HG03439 (cell line): ENCODE results near the gene LYSMD1.

Experiments used
- ATAC-seq: cut with Tn5 transposase; IDR thresholded peaks from one replicate; pipeline ENCODE4 v1.9.1; 2021; ENCODE audit warnings: mild to moderate bottlenecking, moderate library complexity; ENCODE audit not compliant: unreplicated experiment

The LYSMD1 gene

DNA sequence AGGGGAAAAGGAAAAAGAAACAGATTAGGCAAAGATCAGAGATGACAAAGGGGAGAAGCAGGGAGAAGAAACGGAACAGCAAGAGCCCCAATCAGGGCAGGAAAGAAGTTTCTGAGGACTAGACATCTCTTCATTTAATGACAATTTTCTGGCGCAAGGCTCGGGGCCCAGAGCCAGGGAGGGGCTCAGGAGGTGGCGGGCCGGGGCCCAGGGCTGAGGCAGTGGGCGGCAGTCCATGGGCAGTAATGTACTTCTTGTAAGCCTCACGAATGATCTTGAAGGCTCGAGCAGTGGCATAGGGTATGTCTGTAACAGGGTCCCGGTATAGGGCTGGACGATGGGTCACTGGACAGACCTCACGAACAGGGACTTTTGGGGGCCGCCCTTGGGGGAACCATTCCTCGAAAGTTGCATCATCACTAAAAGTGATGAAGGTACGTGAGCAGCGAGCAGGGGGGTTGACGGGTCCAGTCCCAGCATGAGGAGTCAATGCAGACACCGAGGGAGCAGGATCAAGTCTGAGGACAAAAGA, 10.9 kb upstream of the LYSMD1 start:
- no peak for ATAC-seq

DNA sequence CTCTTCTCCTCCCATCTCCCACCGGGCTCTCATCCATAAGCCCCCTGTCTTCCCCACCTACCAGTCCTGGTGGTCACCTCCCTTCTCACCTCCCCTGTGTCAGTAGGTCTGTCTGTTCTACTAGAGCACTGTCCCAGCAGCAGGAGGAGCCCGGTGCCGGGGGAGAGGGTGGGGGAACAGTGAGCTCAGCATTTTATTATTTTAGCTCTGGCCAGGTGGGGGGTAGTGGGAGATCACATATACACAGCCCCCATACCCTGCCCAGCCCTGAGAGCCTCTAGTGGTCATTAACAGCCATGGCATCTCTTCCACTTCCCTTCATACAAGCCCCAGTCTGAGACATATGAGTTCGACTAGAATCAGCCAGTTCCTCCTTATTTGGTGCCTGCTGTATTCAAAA, 10.2 kb upstream of the LYSMD1 start, which contains the start of gene TMOD4:
Gene TMOD4 (minus strand): TSS at position 119 of the 400 bp plus-strand sequence. CDS start 1,106 bp downstream, outside the sequence.
- no peak for ATAC-seq

DNA sequence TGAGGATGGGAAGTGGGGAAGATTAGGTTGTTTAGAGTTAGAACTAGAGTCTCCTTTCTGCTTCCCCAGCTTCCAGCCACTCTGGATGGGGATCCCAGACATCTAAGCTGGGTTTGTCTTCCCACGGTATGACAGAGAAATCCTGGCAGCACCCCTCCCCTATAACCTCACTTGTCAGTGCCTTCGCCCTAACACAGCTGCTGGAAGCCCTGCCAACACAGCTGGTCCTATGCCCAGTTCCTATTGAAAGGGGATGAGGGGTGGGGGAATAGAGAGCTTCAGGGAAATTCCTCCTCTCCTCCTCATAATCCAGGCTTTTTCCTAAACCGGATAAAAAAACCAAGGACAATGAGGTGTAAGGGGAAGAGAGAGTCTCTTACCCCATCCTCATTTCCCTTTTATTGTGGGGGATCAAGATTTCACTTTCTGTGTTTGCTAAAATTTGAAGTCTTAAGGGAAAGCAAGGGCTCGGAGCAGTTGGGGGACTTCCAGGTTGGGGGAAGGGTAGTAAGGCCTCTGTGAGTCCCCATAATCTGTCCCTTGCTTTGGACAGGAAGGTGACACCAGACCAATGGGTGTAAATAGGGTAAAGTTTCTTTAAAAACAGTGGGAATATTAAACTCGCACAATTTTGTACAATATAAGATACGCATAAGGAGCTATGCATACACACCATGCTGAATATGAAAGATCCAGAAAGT, 9.5 kb upstream of the LYSMD1 start:
- ATAC-seq, result no peak

DNA sequence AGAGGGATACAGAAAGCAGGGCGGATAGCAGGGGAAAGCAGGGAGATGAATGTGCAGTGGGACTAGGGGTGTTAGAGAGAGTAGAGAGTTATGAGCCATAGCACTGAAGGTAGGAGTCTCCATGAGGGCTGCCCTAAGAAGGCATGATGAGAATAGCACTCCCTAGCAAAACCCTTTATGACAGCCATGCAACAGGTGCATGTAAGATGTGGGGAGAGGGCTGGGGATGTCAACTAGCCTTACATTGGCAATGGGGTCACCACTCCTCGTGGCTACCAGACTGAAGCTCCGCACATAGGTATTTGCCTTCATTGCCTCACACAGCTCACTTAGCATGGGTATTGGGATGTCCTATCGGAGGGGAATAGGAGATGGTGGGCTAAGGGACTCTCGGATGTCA, 5.5 kb upstream of the LYSMD1 start:
- ATAC-seq, result no peak

DNA sequence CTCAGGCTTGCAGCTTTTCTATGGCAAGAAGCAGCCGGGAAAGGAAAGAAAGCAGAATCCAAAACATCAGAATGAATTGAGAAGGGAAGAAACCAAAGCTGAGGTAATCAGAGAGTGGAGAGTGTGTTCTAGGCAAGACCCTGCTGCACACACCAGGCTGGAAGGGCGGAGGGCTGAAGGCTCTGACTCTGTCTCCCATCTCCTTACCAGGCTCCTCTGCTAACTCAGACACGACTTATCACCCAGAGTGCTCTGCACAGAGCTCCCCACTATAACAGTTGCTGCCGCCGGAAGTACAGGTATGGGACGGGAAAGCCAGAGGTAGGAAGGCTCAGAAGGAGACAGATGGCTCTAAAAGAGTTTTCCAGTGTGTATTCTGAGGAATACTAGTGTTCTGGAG, 1.4 kb upstream of the LYSMD1 start:
- no peak for ATAC-seq

DNA sequence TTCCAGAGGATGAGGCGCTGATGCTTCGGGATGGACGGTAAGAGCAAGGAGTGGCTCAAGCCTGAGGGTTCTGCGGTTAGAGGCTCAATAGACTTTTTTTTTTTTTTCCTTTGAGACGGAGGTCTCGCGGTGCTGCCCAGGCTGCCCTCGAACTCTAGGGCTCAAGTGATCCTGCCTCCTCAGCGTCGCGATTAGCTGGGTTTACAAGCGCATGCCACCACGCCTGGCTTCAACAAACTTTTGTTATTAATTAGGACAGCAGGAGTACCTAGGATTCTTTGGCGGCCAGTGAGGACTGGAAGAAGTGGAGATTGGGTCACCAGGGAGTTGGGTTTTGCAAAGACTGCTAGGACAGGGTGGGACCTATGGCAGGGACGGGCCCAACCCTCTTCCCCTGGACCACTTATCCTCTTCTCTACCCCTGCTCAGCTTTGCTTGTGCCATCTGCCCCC, 829 bp upstream of the LYSMD1 start:
- ATAC-seq, result no peak

DNA sequence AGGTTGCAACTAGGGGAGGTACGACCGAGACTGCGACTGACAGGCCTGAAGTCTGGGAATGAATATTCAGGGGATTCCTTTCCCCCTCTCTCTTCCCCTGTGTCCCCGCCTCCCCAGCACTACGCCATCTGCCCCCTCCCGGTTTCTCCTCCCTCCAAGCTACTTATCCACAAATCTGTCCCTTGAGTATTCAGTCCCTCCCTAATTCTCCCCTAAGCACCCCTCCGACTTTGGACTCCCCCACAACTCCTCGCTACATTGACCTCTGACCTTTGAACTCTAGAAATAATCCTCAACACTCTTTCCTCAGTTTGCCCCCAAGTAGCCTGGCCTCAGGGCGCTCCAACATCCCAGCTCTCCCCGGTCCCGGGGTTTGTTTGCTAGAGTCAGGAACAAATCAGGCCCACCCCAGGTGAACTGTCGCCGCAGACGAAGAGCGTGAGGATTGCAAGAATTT, 393 bp downstream of the LYSMD1 start:
- no peak for ATAC-seq

DNA sequence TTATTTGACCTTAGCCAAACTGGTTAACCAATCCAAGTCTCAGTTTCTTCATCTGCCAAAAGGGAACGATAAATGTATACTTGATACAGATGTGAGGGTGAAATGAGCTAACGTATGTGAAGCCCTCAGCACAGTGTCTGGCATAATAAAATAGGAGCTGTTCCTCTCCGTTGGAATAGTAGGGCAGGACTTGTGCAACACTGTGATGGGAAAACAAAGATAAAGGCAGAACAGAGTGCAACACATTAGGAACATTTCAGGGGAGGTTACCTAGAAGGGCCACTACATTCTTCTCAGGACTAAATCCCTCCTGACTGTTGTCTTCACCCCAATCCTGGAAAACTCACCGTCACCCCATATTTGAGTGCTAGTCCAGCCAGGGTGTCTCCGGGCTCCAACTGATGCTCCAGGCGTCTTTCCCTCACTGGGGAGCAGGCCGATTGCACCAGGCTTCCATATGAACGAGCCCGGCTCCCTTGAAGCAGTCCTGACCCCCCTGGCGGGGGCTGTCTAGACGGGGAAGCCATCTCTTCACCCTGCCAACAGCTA, 896 bp downstream of the LYSMD1 start:
- ATAC-seq, result no peak

DNA sequence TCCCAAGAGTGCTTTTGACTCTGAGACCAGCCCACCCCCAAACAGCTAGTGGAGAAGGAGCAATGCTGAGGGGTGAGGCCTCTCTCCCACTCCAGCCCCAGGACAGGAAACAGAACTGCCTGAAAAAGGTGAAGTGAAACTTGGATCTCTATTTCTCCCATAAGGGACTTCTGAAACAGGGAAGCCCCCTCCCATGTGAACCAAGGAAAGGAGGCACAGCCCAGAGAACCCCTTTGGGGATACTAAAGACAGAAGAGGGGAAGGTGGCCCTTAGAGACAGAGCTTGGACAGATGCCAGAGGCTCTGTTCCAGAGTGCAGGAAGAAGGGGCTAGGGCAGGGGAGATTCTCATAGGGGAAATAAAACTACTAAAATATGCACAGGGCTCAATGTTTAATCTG, 6.3 kb downstream of the LYSMD1 start:
- ATAC-seq, result no peak

DNA sequence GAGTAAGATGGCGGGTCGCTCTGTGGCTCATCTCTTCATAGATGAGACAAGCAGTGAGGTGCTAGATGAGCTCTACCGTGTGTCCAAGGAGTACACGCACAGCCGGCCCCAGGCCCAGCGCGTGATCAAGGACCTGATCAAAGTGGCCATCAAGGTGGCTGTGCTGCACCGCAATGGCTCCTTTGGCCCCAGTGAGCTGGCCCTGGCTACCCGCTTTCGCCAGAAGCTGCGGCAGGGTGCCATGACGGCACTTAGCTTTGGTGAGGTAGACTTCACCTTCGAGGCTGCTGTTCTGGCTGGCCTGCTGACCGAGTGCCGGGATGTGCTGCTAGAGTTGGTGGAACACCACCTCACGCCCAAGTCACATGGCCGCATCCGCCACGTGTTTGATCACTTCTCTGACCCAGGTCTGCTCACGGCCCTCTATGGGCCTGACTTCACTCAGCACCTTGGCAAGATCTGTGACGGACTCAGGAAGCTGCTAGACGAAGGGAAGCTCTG, 6.9 kb downstream of the LYSMD1 start:
- ATAC-seq, result no peak

DNA sequence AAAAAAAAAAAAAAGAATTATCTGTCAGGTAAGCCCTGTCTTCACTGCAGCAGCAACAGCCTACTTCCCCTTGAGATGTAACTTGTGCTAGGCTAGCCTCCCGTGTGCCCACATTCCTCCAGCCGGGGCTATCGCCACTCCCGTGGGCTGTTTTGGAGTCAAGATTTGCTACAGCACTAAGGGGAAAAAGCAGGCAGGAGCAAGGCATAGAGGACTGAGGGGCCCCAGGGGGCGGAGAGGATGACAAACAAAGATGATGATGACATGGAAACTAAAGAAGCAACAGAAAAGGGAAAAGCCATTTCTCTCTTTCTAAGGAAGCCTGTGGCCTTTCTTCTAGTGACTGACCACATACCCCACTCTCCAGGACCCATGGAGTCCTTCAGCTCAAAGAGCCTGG, 7.4 kb downstream of the LYSMD1 start:
- no peak for ATAC-seq

DNA sequence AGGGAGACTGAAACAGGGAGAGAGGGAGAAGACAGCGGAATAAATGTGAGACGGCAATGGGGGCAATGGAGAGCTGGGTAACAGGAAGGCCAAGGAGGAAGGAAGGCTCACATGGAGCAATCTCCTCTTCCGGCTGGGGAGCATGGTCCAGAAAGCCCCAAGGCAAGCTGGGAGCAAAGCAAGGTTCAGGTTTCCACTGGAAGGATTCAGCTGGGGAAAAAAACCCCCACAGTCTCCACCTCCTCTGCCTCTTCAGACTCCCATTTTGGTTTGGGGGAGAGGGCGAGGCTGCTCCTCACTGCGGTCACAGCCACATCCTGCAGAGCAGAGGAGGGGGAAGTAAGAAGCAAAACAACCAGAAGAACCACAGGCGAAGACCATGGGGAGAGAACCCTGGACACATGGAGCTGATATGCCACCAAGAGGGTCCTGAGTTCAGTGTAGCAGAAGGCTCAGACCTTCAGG, 8.6 kb downstream of the LYSMD1 start:
- no peak for ATAC-seq

DNA sequence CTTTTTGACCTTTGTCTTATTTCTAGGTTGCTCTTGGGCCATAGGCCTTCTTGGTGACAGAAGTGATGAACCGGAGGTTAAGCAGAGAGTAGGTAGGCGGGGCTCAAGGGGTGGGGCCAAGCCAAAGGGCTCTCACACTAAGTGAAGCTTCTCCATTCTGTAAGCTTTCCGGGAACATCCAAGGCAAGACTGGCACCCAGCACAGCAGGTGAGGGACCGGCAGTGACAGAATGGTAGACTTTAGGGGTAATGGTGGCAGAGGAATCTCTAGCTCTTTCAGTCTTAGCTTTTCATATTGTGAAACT, 9.2 kb downstream of the LYSMD1 start, which contains the start of gene TNFAIP8L2:
Gene TNFAIP8L2 (plus strand): TSS at position 135 of the 305 bp plus-strand sequence. CDS start 2,049 bp downstream, outside the sequence.
- ATAC-seq, result no peak

DNA sequence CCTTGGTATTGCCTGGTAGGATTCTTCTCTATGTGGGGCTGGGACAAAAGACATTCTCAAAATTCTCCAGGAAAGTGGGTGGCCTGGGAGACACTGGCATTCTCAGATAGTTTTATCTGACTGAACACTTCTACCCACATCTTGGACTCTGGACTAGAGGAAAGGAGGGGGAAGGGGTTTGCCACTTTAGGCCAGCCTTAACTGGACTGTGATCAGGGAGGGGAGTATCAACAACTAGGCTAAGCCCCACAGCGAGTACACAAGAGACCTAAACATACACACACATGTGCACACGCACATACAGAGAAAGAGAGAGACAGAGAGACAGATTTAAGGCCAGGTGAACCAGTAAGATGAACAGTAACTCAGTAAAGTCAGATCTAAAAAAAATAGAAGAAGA, 18.0 kb downstream of the LYSMD1 start:
- no peak for ATAC-seq

DNA sequence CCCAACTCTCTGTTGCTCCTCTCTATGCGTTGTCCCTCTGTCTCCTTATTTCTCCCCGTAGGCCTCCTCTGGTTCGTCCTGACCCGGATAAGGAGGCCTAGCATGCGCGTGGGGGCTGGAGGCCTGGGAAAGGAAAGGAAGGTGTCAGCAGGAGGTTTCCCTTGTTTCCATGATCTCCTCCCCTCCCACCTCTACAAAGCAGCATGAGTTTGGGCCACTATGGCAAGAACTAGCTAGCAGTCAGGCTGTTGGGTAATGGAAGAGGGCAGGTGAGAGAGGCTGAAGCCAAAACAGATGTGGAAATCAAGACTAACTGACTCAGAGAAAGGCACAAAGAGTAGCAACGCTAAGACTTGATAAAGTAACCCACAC, 18.6 kb downstream of the LYSMD1 start:
- ATAC-seq, result no peak

DNA sequence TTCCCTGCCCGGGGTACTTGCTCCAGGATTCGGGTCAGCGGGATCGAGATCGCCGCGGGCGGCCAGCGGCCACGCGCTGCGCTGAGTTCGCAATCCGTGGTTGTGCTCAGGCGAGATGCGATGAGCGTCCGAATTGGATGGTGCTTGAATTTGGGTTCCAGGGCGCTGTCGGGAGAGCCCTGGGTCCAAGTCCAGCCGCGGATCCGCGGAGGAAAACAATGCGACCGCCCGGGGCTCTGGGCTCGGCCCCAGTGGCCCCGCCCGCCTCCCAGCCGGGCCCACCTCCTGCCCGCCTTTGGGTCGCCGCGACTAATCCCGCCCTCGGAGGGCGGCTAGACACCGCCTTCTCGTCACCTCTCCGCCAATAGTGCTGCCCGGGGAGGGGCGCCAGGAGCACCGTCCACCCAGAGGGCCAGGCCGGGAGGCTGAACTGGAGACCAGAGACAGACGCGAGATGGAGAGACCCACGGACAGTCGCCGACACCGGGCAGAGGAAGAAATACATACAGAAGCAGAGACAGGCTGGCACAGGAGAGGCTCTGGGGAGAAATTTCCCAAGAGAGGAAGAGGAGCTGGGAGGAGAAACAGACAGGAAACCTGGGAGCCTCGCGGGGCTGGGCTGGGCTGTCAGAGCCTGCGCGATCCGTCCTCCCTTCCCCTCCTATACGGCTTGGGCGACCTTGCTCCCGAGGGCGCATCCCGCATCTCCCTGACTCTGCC, 19.1 kb downstream of the LYSMD1 start, which contains the start of gene SEMA6C:
Gene SEMA6C (minus strand): TSS at position 220 of the 720 bp plus-strand sequence. CDS start 4,010 bp downstream, outside the sequence.
- ATAC-seq, result peak; percentile 98

DNA sequence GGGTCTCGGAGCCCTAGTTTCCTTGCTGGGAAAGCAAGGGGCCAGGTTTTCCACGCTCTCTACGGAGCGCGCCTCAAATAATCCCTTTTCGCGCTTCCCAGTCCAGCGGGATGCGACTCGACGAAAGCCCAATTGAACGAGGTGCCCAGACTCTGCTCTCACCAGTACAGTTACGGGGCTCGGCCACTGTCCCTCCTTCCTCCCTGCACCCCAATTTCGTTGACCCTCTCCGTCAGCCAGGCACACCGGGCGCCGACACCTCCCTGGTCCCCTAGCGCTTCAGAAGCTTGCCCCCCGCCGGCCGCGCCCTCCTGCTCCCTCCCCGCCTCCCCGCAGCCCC, 19.7 kb downstream of the LYSMD1 start:
- ATAC-seq, result no peak

DNA sequence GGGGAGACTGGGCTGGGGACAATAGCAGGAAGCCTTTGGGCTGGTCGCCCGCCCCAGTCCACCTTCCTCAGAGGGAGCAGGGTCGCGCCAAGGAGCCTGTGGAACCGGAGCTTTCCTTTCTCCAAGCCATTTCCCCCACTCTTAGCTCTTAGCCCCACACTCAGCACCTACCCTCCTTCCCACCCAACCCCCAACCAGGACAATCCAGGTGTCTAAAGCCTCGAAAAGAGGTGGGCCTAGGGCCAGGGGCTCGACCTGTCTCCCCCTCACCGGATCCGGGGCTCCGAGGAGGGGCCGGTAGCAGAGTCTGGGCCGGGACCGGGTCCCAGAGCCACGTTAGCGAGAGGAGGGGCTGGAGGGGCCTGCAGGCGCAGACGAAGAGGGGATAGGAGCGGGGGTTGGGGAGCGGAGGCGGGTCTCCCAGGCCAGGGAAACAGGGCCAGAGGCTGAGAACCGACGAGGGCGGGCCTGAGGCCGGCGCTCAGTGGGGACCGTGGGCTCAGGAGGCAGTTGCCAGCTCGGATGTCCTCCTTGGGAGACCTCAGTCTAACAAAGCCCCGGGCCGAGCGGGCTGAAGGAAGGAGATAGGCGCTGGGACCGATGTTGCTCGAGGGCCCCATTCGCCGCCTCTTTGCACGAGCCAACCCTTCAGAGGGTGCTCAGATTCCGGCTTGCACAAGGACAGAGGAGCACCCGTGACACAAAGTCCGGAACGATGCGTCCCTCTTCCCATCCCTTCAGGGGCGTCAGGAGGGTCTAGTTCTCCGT, 20.2 kb downstream of the LYSMD1 start:
- no peak for ATAC-seq

DNA sequence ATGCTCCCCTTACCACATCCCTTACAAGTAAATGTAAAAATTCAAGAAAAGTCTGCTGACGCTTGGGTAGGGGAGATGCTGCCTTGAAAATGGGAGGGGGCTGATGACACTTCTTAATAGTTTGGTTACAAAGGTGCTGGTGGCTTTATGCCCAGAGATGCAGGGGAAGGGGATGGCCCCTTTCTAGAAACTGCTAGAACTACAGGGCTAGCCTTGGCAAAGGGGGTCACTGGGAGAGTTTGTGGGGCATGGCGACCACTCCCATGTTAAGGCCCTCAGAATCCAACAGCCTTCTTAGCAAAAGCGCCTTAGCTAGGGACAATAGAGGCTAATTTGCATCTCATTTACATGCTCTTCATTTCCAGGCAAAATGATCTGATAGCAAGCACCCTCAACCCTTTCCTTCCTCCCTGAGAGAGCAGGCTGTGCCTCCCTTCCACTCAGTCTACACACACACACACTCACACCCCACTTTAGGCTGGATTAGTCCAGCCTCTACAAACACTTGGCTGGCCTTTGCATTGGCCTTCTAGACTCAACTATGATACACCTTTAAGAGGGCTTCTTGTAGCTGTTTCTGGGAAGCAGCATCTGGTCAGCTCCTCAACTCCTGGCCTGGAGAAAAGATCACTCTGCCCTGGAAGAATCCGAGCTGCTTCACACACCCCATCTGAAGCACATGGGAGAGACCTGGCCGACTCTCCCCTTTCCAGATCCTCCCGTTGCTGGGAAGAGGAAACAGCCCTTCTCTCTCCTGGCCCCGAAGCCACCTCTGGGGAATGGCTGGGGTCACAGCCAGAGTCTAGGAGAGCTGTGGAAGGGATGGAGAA, 21.0 kb downstream of the LYSMD1 start:
- no peak for ATAC-seq

DNA sequence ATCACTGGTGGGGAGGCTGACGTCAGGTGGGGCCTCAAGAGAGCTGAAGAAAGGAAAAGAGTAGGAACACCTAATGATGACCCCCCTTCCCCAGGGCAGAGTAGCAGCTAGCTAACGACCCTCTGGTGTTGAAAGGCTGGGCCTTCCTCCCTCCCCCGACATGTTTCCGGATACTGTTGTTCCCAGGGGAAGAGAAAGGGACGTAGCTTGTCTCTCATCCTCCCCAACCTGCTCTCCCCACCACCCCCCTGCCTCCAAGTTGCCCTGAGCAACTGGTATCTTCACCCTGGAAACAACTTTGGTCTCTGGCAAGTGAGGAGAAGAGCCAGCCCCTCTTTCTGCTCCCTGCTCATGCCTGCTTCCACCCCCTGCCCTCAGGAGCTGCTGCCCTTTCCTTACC, 21.7 kb downstream of the LYSMD1 start:
- no peak for ATAC-seq
